Glomerular visceral epithelial cell (primary cell): ENCODE data around the gene PPP1R14B.
A peak's percentile ranks its signal among the peaks of the same experiment; 100 is the strongest.
"Not testable (repeated sequence)": the region's sequence is repeated elsewhere in the genome, so short reads cannot be mapped to it uniquely, and the experiment has no call there.

Experiments used
- DNase-seq: peaks from one replicate; pipeline ENCODE4 v3.0.0-alpha.2; 2016; ENCODE audit errors: extremely low spot score

Gene PPP1R14B

GRCh38 chr11:64260147-64260708, 13.5 kb upstream of the PPP1R14B start:
- no peak for DNase-seq

- no peak for DNase-seq
Measured at GRCh38 chr11:64259533-64260067, 12.9 kb upstream of the PPP1R14B start.

DNA sequence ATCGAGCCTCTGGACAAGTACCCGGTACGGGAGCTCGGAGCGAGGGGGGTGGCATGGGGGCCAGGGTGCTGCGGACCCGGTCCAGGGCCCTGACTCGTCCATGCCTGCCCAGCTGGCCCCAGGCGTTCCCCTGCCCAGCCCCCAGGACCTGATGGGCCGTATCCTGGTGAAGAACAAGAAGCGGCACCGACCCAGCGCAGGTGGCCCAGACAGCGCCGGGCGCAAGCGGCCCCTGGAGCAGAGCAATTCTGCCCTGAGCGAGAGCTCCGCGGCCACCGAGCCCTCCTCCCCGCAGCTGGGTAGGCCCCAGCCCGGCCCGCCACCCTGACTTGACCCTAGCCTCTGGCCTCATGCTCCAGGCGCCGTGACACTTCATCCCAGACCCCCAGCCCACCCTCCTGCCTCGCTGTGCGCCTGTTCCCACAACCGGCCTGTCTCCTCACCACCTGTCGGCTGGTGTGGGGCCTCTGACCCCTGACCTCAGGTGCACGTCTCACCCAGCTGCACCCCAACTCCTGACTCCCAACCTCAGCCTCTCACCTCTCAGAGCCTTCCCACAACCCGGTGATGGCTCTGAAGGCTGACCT, 12.3 kb upstream of the PPP1R14B start:
- DNase-seq = no peak

GRCh38 chr11:64258356-64258755, 11.6 kb upstream of the PPP1R14B start:
- DNase-seq = no peak

- DNase-seq = no peak
Measured at GRCh38 chr11:64256300-64256699, 9.6 kb upstream of the PPP1R14B start.

DNA sequence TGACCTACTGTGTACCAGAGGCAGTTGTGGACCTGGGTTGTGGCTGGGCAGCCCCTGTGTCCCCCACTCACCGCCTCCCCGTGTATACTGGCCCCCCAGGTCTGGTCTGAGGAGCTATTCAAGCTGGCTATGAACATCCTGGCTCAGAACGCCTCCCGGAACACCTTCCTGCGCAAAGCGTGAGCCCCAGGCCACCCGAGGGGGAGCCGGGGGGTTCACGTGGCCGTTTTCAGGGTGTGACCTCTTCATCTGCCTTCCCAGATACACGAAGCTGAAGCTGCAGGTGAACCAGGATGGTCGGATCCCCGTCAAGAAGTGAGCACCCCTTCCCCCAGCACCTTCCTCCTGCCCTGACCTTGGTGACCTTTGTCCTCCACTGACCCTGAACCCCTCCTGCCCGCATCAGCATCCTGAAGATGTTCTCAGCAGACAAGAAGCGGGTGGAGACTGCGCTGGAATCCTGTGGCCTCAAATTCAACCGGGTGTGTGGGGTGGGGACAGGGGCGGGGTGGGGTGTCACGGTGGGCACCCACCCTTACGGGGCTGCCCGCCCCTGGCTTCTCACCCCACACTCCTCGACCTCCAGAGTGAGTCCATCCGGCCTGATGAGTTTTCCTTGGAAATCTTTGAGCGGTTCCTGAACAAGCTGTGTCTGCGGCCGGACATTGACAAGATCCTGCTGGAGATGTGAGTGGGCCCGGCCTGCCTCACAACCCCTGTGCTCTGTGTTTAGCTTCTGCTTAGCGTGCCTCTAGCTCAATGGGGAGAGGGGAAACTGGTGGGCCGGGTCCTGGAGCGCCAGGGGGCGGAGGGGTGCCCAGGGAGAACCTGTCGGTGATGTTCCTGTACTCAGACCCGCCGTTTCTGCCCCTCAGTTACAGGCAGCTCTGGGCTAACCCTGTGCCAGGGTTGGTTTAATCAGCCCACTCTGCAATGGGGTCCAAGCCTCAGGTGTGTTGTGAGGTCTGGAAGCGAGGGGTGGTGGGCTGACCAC, 8.7 kb upstream of the PPP1R14B start:
- DNase-seq = no peak

- DNase-seq = no peak
Measured at GRCh38 chr11:64254326-64254725, 7.6 kb upstream of the PPP1R14B start.

- no peak for DNase-seq
Measured at GRCh38 chr11:64253481-64253880, 6.7 kb upstream of the PPP1R14B start.

GRCh38 chr11:64253043-64253442, 6.3 kb upstream of the PPP1R14B start:
- DNase-seq = no peak

DNA sequence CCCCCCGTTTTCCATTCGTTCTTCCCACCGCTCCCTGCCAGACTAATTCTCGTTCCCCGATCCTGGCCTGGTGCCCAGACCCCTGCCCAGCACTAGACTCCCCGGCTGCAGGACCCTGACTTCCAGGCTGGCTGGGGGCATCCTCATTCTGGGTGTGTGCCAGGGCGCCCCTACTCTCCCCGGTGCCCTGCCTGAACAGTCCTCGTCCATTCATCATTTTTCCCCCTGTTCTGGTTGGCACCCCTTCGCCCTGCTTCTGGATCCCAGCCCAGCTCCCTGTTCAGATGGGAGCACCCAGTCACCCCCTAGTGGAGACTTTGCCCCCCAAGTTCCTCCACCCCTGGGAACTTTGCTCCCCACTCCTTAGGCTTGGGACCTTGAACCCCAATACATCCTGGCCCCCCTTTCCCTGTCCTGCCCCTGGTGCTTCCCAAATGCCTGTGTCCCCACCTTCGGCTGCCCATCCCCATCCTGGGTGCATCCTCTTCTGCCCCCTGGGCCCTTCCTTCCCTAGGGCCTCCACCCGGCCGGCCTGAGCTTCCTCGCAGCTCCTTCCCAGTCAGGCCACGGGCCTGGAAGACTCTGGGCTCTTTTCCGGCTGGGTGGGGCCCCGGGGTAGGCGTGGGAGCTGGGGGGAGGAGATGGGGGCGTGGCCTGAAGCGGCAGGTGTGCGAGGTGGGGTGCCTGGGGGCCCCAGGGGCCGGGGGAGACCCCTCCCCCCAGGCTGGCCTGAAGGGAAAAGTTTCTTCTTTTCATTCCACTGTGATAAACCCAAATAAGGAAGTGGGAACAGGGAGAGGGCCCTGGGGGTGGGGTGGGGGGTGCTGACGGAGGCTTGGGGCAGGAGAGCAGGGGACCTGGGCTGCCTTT, 5.5 kb upstream of the PPP1R14B start:
- peak; percentile 57 for DNase-seq

GRCh38 chr11:64251753-64252002, 4.9 kb upstream of the PPP1R14B start:
- DNase-seq = no peak

DNA sequence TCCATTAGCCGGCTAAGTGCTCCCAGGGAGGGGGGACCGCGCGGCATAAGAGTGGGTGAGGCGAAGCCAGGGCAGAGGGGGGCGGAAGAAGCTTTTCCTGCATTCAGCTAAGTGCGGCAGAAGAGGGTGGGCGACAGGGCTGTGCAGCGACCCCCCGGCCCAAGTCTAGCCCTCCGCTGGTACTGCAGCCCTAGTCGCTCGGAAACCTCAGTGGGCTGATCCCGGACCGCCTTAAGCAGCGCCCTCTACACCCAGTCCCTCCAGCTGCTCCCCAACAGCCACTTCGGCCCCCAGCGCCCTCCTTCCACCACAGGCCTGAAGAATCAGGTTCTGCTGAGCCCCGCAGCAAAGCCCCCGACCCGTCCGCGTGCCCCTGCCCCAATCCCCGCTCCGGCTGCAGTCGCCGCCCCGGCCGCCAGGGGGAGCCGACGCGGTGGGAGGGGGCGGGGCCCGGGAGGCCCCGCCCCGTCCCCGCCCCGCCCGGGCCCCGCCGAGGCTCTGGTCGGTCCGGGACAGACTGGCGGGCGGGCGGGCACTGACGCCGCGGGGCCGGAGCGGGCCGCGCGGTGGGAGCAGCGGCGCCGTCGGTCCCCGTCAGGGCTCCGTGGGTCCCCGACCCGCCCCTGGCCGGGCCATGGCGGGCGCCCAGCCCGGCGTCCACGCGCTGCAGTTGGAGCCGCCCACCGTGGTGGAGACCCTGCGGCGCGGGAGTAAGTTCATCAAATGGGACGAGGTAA, 4.4 kb upstream of the PPP1R14B start, which contains the start of gene PLCB3:
Gene PLCB3 (plus strand): TSS at position 515 of the 737 bp plus-strand sequence. CDS start 120 bp downstream, at position 635.
- DNase-seq = peak; percentile 68

- no peak for DNase-seq
Measured at GRCh38 chr11:64250415-64251015, 3.8 kb upstream of the PPP1R14B start.

- no peak for DNase-seq
Measured at GRCh38 chr11:64249563-64250414, 3.0 kb upstream of the PPP1R14B start.

- no peak for DNase-seq
Measured at GRCh38 chr11:64249038-64249437, 2.3 kb upstream of the PPP1R14B start.

DNA sequence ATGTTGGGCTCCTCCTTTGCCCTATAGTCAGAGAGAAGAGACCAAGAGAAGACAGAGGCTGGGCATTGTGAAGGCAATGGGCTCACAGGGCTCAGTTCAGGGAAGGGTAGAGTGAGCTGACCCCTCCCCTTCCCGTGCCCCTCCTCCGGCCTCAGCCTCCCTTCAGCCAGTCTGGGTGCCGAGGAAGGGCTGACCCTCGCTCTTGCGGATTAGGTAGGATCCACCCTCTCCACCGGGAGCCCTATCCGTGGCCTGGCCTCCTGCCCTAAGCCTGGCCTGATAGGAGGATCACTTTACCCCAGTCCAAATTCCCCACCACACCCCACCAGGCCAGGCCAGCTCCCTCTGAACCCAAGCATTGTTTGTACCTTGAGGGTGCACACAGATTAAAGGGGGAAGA, 1.8 kb upstream of the PPP1R14B start:
- no peak for DNase-seq

DNA sequence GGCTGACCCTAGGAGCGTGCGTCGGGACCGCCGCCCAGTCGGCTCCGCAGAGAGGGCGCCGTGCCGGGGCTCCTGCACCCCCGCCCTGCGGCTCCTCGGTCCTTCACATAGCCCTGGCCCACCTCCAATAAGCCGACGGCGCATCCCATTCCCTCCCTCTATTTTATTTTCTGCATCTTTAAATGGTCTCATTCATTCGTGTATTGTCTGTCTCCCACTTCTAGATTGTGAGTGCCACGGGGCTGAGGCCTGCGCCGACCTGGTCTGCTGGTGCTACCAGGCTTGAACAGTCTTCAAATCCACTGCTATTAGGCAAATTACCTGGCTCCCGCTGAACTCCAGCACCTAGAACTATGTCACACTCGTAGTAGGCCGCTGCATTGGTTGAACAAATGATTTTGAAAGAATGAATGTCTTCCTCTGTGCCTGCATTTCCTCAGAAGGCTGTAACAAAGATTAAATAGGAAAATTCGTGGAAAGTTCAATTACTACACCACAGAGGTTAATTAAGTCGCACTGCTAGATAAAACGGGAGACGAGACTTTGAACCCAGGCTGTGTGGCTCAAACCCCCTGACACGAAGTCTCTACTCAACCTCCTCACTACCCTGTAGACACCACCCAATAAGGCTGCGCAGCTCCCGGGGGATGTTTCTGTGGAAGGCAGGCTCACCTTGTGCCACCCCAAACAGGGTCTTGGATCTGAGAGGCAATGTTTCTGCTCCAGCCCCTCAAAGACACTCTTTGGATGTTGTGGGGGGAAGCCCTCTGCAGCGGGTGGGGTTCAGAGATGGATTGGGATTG, 1.2 kb upstream of the PPP1R14B start:
- no peak for DNase-seq

DNA sequence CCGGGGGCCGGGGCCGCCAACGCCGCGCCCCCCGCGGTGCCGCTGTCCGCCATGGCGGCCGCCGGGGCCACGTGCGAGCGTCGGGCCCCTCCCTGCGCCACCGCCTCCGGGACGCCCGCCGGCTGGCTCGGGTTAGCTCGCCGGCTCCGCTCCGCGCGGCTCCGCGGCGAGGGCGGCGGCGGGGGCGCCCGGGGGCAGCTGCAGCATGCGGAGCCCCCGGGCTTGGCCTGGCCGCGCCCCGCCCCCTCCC, 197 bp downstream of the PPP1R14B start:
- not testable (repeated sequence) for DNase-seq
